Heart left ventricle (tissue), 16 donors: ENCODE measurements around the gene GREM2. TPM values are rescaled to one million over a fixed set of nuclear protein-coding genes. Genes with fewer than 3 reads are reported as not detected.
A peak's percentile ranks its signal among the peaks of the same experiment; 100 is the strongest.

Experiments
- ATAC-seq, 4 donors: fragments of 200-7000 bp; cut with Tn5 transposase; one replicate each; pipeline ENCODE4 v1.9.1; 2020 to 2022; ENCODE audit warnings: moderate library complexity in 4 of 4, mild to moderate bottlenecking in 3 of 4, moderate number of reproducible peaks in 1 of 4
- DNase-seq, 5 donors: peaks; one replicate each; pipeline ENCODE4 v3.0.0-alpha.2; 2020
- H3K27ac ChIP-seq, 12 donors: fragments of 200-600 bp; sonication (generic) in 4 of 12; one replicate each; pipeline versions ENCODE4 v1.5.0 to v1.8.0; 2016 to 2022; ENCODE audit warnings: mild to moderate bottlenecking in 2 of 12
- H3K27me3 ChIP-seq, 9 donors: fragments of 200-600 bp; sonication (generic) in 2 of 9; one replicate each; pipeline versions ENCODE4 v1.5.1 to v1.8.0; 2016 to 2022; ENCODE audit warnings: mild to moderate bottlenecking in 3 of 9
- H3K36me3 ChIP-seq, 9 donors: fragments of 200-600 bp; sonication (generic) in 2 of 9; one replicate each; pipeline versions ENCODE4 v1.5.0 to v1.8.0; 2018 to 2022; ENCODE audit warnings: mild to moderate bottlenecking in 2 of 9
- H3K4me1 ChIP-seq, 12 donors: fragments of 200-600 bp; sonication (generic) in 4 of 12; one replicate each; pipeline versions ENCODE4 v1.5.0 to v1.8.0; 2016 to 2022; ENCODE audit warnings: mild to moderate bottlenecking in 3 of 12
- H3K4me3 ChIP-seq, 12 donors: fragments of 200-600 bp; sonication (generic) in 4 of 12; one replicate each; pipeline versions ENCODE4 v1.5.0 to v1.8.0; 2017 to 2022; ENCODE audit warnings: mild to moderate bottlenecking in 9 of 12, moderate library complexity in 4 of 12
- H3K9me3 ChIP-seq, 12 donors: fragments of 200-600 bp; sonication (generic) in 4 of 12; one replicate each; pipeline versions ENCODE4 v1.5.0 to v1.8.0; 2016 to 2022; ENCODE audit warnings: mild to moderate bottlenecking in 1 of 12
- POLR2A ChIP-seq, 2 donors: fragments of 450-650 bp; IDR thresholded peaks; one replicate each; pipeline ENCODE4 v1.6.1; 2017; ENCODE audit warnings: antibody characterized with exemption in 2 of 2, mild to moderate bottlenecking in 2 of 2, moderate library complexity in 2 of 2
- WGBS, 4 donors: extraction: QIAGEN DNeasy Blood & Tissue Kit in 2 of 4; methylation state at CpG; one replicate each; pipeline versions ENCODE4 v1.1.5 to v1.1.7; 2013 to 2018; 5-methylcytosine and 5-hydroxymethylcytosine counted together
- intact Hi-C, 10 donors: fragments of 100-400 bp; cut with DNase I; formaldehyde crosslinking; loops; one replicate each; pipeline versions ENCODE4 v1.11.1 to v1.14.2; 2022
- long read RNA-seq, 3 donors: library from polyadenylated mRNA; unstranded; transcript quantifications; one replicate each; pipeline ENCODE4 v2.0.0, GENCODE V29; 2020 to 2021
- polyA plus RNA-seq, 2 donors: library from polyadenylated mRNA; stranded (reverse); fragments of 200-250 nt; gene quantifications; one replicate each; pipeline ENCODE4 v1.2.3, GENCODE V29; 2013
- total RNA-seq, 9 donors: library from RNA; depleted of rRNA in 2 of 9; stranded (reverse); fragments of >200 nt in 2 of 9; fragmentation: NEBNext Ultra II Directional in 3 of 9; extraction: Animal tissue kit (Norgen Biotek cat#: 25700) in 3 of 9; gene quantifications; one replicate each; pipeline versions ENCODE4 v1.1.0 to v1.2.4, GENCODE V29; 2016 to 2023
- TF ChIP-seq, protein P1 (sequence below), 12 donors: fragments of 200-600 bp; sonication (generic) in 4 of 12; IDR thresholded peaks; one replicate each; pipeline versions ENCODE4 v1.5.0 to v1.8.0; 2018 to 2022; ENCODE audit warnings: antibody characterized with exemption in 12 of 12, mild to moderate bottlenecking in 5 of 12
- donor health status: ischemic (EF 13 %, LVEDD 7.1; RV severe dilation, severe dysfunction).
- donor health status: healthy with polysubstance abuse.
- donor health status: DM: no; HTN: yes; CAD: no.
- donor health status: DM: no; HTN: no; CAD: no.
- donor health status: ischemic (EF 25% LVEDD 6.9; RV normal size, moderate dysfunction).
- donor health status: ischemic (EF 25% LVEDD 5.7; RV mildly dilated, moderate dysfunction).
- donor health status: healthy.
- donor health status: DM: yes; HTN: yes; CAD: no.
- donor health status: ischemic (EF 35%, LVEDD 5.7; RV mildly dilated, moderate dysfunction).
- donor health status: nonischemic (EF 11% LVEDD 7.7; RV severe dilation, severe dysfunction).
- donor health status: DM: yes; HTN: yes; CAD: no.
- donor health status: PGD.
- donor health status: ischemic (EF 29% LVEDD 5.4; RV normal size, mild dysfunction).
- donor health status: nonischemic (EF 23%, LVEDD 6.1; RV moderate dilation, normal function).

GREM2 gene
- under 1 TPM in 1 of 9 donors, not detected in 8; 0.66 TPM for total RNA-seq
- not detected for polyA plus RNA-seq
- long read RNA-seq, donor 1 = 0 reads
- long read RNA-seq, donor 2 = 0 reads
- long read RNA-seq, donor 3 = 0 reads

- Histone ChIP-seq H3K4me3 (peak within 1 kb of the TSS; percentile 17 to 53 (median 44)), H3K36me3 (no peaks in the 10 kb centered on the region), H3K27ac (peak within 1 kb of the TSS in 1 of 12 donors; percentile 72), H3K9me3 (no peaks in the 10 kb centered on the region), H3K4me1 (peaks cover 0 to 12% (median 0%) of the 10 kb centered on the region in 12 donors), H3K27me3 (peaks cover 0 to 57% (median 25%) of the 10 kb centered on the region in 9 donors)
- intact Hi-C loops = loop anchor here in 1 of 10 donors (5.0 kb wide), 1 partner anchor 420 kb away; no protein-coding TSS in a partner anchor
- ATAC-seq (peak in 3 of 4 donors; percentile 58 to 69 (median 62)), DNase-seq (peak in 1 of 5 donors; percentile 21)
- no peak for TF ChIP-seq POLR2A (IDR thresholded peaks at IDR 0.05)
- TF ChIP-seq, protein P1, sequence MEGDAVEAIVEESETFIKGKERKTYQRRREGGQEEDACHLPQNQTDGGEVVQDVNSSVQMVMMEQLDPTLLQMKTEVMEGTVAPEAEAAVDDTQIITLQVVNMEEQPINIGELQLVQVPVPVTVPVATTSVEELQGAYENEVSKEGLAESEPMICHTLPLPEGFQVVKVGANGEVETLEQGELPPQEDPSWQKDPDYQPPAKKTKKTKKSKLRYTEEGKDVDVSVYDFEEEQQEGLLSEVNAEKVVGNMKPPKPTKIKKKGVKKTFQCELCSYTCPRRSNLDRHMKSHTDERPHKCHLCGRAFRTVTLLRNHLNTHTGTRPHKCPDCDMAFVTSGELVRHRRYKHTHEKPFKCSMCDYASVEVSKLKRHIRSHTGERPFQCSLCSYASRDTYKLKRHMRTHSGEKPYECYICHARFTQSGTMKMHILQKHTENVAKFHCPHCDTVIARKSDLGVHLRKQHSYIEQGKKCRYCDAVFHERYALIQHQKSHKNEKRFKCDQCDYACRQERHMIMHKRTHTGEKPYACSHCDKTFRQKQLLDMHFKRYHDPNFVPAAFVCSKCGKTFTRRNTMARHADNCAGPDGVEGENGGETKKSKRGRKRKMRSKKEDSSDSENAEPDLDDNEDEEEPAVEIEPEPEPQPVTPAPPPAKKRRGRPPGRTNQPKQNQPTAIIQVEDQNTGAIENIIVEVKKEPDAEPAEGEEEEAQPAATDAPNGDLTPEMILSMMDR (IDR thresholded peaks at IDR 0.05) = no peak
- 1 to 2% (median 2%) methylated on average over 33 to 40 of the region's 40 CpGs for WGBS, 4 donors
Observed at GRCh38 chr1:240611619-240612480, at the start of gene GREM2. Gene GREM2 (minus strand): TSS chr1:240612155. CDS start chr1:240493475, 118,680 bp downstream.

DNA sequence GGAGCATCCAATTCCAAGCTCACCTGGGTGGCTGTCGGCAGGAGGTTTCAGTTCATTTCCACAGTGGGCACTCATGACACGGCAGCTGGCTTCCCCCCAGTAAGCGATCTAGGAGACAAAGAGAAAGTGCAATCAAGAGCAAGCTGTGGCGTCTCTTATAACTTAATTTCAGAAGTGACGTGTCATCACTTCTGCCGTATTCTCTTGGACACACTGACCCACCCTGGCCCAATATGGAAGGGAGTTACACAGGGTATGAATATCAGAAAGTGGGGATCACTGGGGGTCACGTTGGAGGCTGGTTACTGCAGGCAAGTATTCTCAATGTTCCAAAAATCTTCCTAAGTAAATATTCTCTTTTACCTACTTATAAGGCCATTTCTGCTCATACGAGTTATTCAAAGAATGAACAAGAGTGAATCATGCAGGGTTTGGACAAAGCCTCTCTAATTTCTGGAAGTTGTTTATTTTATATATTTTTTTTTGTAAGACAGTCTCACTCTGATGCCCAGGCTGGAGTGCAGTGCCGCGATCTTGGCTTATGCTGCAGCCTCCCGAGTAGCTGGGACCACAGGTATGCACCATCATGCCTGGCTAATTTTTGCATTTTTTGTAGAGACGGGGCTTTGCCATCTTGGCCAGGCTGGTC, 46.5 kb upstream of the GREM2 start:
- DNase-seq = no peak
- H3K4me3 ChIP-seq = no peak overlapping the region

DNA sequence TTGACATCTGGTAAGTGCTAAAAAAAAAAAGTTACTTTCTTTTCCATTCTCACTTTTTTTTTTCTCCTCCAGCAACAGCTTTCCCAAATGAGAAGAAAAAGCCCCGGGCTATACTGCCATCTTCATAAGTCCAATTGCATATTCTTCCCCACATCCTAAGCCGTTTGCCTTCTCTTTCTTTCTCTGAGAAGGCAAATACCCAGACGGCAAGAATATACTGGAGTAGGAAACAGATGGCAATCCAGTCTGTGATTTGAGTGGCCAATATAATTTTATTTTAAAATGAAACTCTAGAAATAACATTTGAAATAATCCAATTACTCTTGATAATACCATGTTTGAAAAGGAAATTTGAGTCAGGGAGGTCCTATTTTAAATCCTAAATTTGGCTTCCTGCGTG, 44.6 kb upstream of the GREM2 start:
- ATAC-seq = no peak
- intact Hi-C loops = no loop called here

More for the DNA sequence above, 46.5 kb upstream of the GREM2 start:
- H3K27ac ChIP-seq = no peak overlapping the region
- WGBS, 4 donors = 69 to 79% (median 76%) methylated on average over 12 of the region's 12 CpGs
- no peaks in the 10 kb centered on the region for H3K27me3 ChIP-seq
- intact Hi-C loops = no loop called here
- no peaks in the 10 kb centered on the region for H3K4me1 ChIP-seq
- no peak for ATAC-seq
- no peaks in the 10 kb centered on the region for H3K36me3 ChIP-seq
- no peaks in the 10 kb centered on the region for H3K9me3 ChIP-seq
- TF ChIP-seq POLR2A (IDR thresholded peaks at IDR 0.05) = no peak
- TF ChIP-seq, protein P1 (IDR thresholded peaks at IDR 0.05) = no peak

More for the DNA sequence above, 44.6 kb upstream of the GREM2 start:
- Histone ChIP-seq H3K4me1 (no peaks in the 10 kb centered on the region), H3K27me3 (no peaks in the 10 kb centered on the region), H3K27ac (no peak overlapping the region), H3K4me3 (no peak overlapping the region), H3K9me3 (no peaks in the 10 kb centered on the region), H3K36me3 (no peaks in the 10 kb centered on the region)
- WGBS, 4 donors = 78 to 84% (median 79%) methylated on average over 4 of the region's 4 CpGs
- DNase-seq = no peak
- TF ChIP-seq, protein P1 (IDR thresholded peaks at IDR 0.05) = no peak
- no peak for TF ChIP-seq POLR2A (IDR thresholded peaks at IDR 0.05)
